HepG2 (cell line): ENCODE data around the gene ZMYM1. TPM values are rescaled to one million over a fixed set of nuclear protein-coding genes. Genes with fewer than 3 reads are reported as not detected.

ENCODE experiments used
- BRCA1 ChIP-seq: sonication (generic); formaldehyde crosslinking; IDR thresholded peaks from 2 replicates; pipeline ENCODE4 v1.4.0; 2020; ENCODE audit warnings: missing genetic modification reagents
- JUND ChIP-seq: sonication (generic); formaldehyde crosslinking; IDR thresholded peaks from 2 replicates; pipeline ENCODE4 v1.8.0; 2022; ENCODE audit warnings: mild to moderate bottlenecking, missing genetic modification reagents
- KLF15 ChIP-seq: sonication (generic); formaldehyde crosslinking; IDR thresholded peaks from 2 replicates; pipeline ENCODE4 v1.8.1; 2023; ENCODE audit warnings: borderline replicate concordance, mild to moderate bottlenecking, inconsistent platforms, missing genetic modification reagents, mixed read lengths
- PCBP2 ChIP-seq: fragments of 200-400 bp; formaldehyde crosslinking; optimal IDR thresholded peaks from 2 replicates; pipeline ENCODE3; 2018; ENCODE audit warnings: low read length, low read depth; ENCODE audit not compliant: poor library complexity, severe bottlenecking
- SRSF4 ChIP-seq: fragments of 200-400 bp; formaldehyde crosslinking; IDR thresholded peaks from one replicate; pipeline ENCODE4 v1.6.1; 2018; ENCODE audit warnings: mild to moderate bottlenecking, low read depth, low read length, moderate library complexity; ENCODE audit not compliant: poor library complexity, severe bottlenecking
- TOE1 ChIP-seq: sonication (generic); formaldehyde crosslinking; IDR thresholded peaks from 2 replicates; pipeline ENCODE4 v1.4.0; 2020; ENCODE audit warnings: mild to moderate bottlenecking, missing genetic modification reagents
- ZBTB7B ChIP-seq: sonication (generic); formaldehyde crosslinking; IDR thresholded peaks from 2 replicates; pipeline ENCODE4 v1.4.0; 2020; ENCODE audit warnings: missing genetic modification reagents
- ZNF850 ChIP-seq: sonication (generic); formaldehyde crosslinking; conservative IDR thresholded peaks from 2 replicates; pipeline ENCODE4 v1.9.0; 2021; ENCODE audit warnings: mild to moderate bottlenecking, missing genetic modification reagents
- polyA plus RNA-seq, 8 experiments: library from polyadenylated mRNA; depleted of rRNA in 3 of 8; stranded (reverse) in 7 of 8; unstranded in 1 of 8; fragments of >200 nt; fragmentation: Illumina TruSeq in 4 of 8; extraction: Trizol in 4 of 8; gene quantifications; 2 replicates each; pipeline versions ENCODE4 v1.2.1 to v1.2.3, GENCODE V29; 2011 to 2016; ENCODE audit warnings: low read depth in 4 of 8, missing spikeins in 1 of 8, mixed read lengths in 1 of 8; ENCODE audit not compliant: insufficient read depth in 1 of 8
- total RNA-seq, 5 experiments: library from RNA; depleted of rRNA; stranded (reverse); fragments of >200 nt; fragmentation: Illumina TruSeq; extraction: Trizol; gene quantifications; 2 replicates each; pipeline ENCODE4 v1.2.3, GENCODE V29; 2016; ENCODE audit warnings: low read depth in 1 of 5
- TF ChIP-seq, protein P1 (sequence below), 2 experiments: fragments of 450-650 bp in 1 of 2; sonication (generic) in 1 of 2; formaldehyde crosslinking in 1 of 2; IDR thresholded peaks; 2 replicates each; pipeline versions ENCODE4 v1.6.1 to v1.8.0; 2016 to 2022; ENCODE audit warnings: antibody characterized with exemption in 1 of 2, mild to moderate bottlenecking in 1 of 2, missing genetic modification reagents in 1 of 2
- TF ChIP-seq, protein P2 (sequence below): sonication (generic); formaldehyde crosslinking; IDR thresholded peaks from 2 replicates; pipeline ENCODE4 v1.8.0; 2022; ENCODE audit warnings: mild to moderate bottlenecking, missing genetic modification reagents, moderate library complexity

Gene ZMYM1
- total and polyA plus RNA-seq, 2 of the 13 experiments (the other 11 are each of a cell fraction or from before 2014, with no cell fraction given): 10.0 to 16.2 TPM

DNA sequence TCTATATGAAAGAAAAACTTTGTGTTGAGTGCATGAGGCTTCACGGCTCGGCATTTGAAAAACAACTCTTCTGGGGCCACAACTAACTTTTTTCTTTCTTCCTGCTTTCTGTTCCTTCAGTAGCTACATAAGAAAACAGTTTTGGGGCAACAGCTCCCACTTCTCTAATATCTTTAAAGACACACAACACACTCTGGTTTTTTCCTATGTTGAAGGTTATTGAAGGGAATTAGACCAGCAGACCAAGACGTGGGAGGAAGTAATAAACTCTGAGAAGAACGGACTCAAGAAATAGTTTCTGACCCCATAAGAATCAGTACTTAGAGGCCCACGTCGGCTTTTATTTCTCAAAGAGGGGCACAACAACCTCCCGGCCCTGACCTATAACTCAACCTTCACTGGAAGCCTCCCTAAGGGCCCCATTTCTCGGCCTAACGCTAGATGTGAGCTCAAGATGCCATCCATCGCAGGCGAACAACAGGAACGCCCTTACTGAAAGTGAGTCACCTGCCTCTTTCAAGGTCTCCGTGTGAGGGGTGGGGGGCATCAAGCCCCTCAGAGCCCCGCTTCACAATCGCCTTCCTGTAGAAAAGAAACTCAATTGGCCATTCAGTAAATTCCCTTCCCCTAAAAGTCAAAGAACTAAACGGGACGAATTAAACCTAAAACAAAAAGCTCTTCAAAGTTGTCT lies 48.3 kb upstream of the ZMYM1 start (continued):
- TF ChIP-seq, protein P1, sequence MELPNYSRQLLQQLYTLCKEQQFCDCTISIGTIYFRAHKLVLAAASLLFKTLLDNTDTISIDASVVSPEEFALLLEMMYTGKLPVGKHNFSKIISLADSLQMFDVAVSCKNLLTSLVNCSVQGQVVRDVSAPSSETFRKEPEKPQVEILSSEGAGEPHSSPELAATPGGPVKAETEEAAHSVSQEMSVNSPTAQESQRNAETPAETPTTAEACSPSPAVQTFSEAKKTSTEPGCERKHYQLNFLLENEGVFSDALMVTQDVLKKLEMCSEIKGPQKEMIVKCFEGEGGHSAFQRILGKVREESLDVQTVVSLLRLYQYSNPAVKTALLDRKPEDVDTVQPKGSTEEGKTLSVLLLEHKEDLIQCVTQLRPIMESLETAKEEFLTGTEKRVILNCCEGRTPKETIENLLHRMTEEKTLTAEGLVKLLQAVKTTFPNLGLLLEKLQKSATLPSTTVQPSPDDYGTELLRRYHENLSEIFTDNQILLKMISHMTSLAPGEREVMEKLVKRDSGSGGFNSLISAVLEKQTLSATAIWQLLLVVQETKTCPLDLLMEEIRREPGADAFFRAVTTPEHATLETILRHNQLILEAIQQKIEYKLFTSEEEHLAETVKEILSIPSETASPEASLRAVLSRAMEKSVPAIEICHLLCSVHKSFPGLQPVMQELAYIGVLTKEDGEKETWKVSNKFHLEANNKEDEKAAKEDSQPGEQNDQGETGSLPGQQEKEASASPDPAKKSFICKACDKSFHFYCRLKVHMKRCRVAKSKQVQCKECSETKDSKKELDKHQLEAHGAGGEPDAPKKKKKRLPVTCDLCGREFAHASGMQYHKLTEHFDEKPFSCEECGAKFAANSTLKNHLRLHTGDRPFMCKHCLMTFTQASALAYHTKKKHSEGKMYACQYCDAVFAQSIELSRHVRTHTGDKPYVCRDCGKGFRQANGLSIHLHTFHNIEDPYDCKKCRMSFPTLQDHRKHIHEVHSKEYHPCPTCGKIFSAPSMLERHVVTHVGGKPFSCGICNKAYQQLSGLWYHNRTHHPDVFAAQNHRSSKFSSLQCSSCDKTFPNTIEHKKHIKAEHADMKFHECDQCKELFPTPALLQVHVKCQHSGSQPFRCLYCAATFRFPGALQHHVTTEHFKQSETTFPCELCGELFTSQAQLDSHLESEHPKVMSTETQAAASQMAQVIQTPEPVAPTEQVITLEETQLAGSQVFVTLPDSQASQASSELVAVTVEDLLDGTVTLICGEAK (IDR thresholded peaks at IDR 0.05): no peak
- TF ChIP-seq, protein P1 (CRISPR knock-in tag; IDR thresholded peaks at IDR 0.05): no peak
- TF ChIP-seq ZBTB7B (CRISPR knock-in tag) (no peak), JUND (CRISPR knock-in tag) (no peak), ZNF850 (CRISPR knock-in tag) (no peak), BRCA1 (CRISPR knock-in tag) (no peak), SRSF4 (no peak), TOE1 (CRISPR knock-in tag) (no peak), KLF15 (CRISPR knock-in tag) (no peak), PCBP2 (no peak)
- TF ChIP-seq, protein P2, sequence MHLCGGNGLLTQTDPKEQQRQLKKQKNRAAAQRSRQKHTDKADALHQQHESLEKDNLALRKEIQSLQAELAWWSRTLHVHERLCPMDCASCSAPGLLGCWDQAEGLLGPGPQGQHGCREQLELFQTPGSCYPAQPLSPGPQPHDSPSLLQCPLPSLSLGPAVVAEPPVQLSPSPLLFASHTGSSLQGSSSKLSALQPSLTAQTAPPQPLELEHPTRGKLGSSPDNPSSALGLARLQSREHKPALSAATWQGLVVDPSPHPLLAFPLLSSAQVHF: no peak
